ENCODE measurements around the gene UBE2H.

Gene UBE2H

GRCh38 chr7:129804890-129805719 lies 147.7 kb downstream of the UBE2H start:
- no peaks in the 10 kb centered on the region for H3K27me3 ChIP-seq
- H3K4me3 ChIP-seq: no peak overlapping the region
- H3K9ac ChIP-seq: no peak overlapping the region
- H3K9me3 ChIP-seq: no peaks in the 10 kb centered on the region
- H3K36me3 ChIP-seq: no peaks in the 10 kb centered on the region
- no peaks in the 10 kb centered on the region for H4K20me1 ChIP-seq
- H3K4me2 ChIP-seq: no peak overlapping the region
- no peak overlapping the region for H3K27ac ChIP-seq
- 0 out of 2 replicates have a peak, but pooled peaks cover 5% of the 10 kb centered on the region for H3K4me1 ChIP-seq
- no peak for TF ChIP-seq Cebpa-rat (IDR thresholded peaks at IDR 0.05)

DNA sequence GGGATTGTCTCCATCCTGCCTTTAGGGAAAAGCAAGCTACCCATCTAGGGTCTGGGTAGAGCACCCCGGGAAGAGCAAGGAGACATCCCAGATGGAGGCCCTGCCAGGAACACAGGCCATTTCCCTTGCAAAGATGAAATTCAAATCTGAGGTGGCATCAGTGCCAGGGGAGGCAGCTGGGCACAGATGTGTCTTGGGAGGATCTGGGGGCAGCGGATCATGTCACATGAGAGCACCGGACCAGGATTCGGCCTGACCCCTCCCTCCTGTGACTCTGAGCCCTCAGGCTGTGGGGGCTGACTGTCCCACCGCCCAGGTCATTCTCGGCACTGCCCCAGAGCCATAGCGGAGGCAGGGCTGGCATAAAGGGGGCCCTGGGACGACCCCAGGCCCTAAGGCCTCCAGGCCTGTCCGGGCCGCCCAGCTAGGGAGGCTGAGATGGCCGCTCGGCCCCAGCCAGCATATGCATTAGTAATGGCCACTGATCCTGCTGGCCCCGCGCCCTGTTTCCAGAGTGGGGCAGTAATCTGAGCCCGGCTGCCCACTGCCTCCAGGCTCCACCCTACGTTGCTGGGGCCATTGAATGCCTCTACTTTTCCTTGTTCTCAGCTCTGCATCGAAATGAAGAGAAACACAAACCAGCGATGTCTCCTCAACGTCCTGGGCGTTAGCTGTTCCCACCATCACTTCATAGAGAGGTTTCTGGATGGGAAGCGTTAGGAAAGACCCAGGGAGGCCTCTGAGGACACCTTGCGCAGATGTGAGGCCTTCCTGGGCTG lies 148.5 kb downstream of the UBE2H start:
- no peaks in the 10 kb centered on the region for H3K36me3 ChIP-seq
- H3K27ac ChIP-seq: no peak overlapping the region
- H3K9ac ChIP-seq: no peak overlapping the region
- no peak for TF ChIP-seq Cebpa-rat (IDR thresholded peaks at IDR 0.05)
- no peak overlapping the region for H3K4me3 ChIP-seq
- no peaks in the 10 kb centered on the region for H3K27me3 ChIP-seq
- no peaks in the 10 kb centered on the region for H4K20me1 ChIP-seq
- H3K4me2 ChIP-seq: no peak overlapping the region
- 0 out of 2 replicates have a peak, but pooled peaks cover 5% of the 10 kb centered on the region for H3K4me1 ChIP-seq
- H3K9me3 ChIP-seq: no peaks in the 10 kb centered on the region

GRCh38 chr7:129803546-129804081 lies 149.1 kb downstream of the UBE2H start:
- TF ChIP-seq Cebpa-rat (IDR thresholded peaks at IDR 0.05): no peak
- H3K27me3 ChIP-seq: no peaks in the 10 kb centered on the region
- no peaks in the 10 kb centered on the region for H3K36me3 ChIP-seq
- no peaks in the 10 kb centered on the region for H4K20me1 ChIP-seq
- no peak overlapping the region for H3K27ac ChIP-seq
- no peak overlapping the region for H3K9ac ChIP-seq
- H3K4me2 ChIP-seq: no peak overlapping the region
- no peaks in the 10 kb centered on the region for H3K9me3 ChIP-seq
- no peak overlapping the region for H3K4me3 ChIP-seq
- 0 out of 2 replicates have a peak, but pooled peaks cover 5% of the 10 kb centered on the region for H3K4me1 ChIP-seq

DNA sequence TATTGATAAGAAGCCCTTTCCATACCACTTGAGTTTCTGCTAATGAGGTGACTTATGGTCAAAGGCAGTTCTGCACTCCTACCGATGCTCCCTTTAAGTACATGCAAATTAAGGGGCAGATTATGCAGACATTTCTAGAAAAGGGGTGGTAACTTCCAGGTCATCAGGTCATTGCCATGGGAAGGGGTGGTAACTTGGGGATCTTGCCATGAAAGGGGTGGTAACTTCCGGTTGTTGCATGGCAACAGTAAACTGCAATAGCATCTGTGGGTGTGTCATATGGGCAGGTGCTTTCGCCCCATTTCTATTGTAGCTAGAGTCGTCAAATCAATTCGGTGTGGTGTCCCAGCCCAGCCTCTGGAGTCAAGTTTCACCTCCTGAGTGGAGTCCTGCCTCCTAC lies 150.9 kb downstream of the UBE2H start:
- no peaks in the 10 kb centered on the region for H3K27me3 ChIP-seq
- no peak for TF ChIP-seq Cebpa-rat (IDR thresholded peaks at IDR 0.05)
- no peak overlapping the region for H3K9ac ChIP-seq
- 0 out of 2 replicates have a peak, but pooled peaks cover 5% of the 10 kb centered on the region for H3K4me1 ChIP-seq
- no peak overlapping the region for H3K27ac ChIP-seq
- no peak overlapping the region for H3K4me3 ChIP-seq
- H3K4me2 ChIP-seq: no peak overlapping the region
- H4K20me1 ChIP-seq: no peaks in the 10 kb centered on the region
- H3K9me3 ChIP-seq: no peaks in the 10 kb centered on the region
- no peaks in the 10 kb centered on the region for H3K36me3 ChIP-seq

- H3K9ac ChIP-seq: no peak overlapping the region
- H3K36me3 ChIP-seq: no peaks in the 10 kb centered on the region
- H4K20me1 ChIP-seq: no peaks in the 10 kb centered on the region
- no peak overlapping the region for H3K27ac ChIP-seq
- H3K4me2 ChIP-seq: no peak overlapping the region
- H3K27me3 ChIP-seq: no peaks in the 10 kb centered on the region
- 0 out of 2 replicates have a peak, but pooled peaks cover 5% of the 10 kb centered on the region for H3K4me1 ChIP-seq
- H3K4me3 ChIP-seq: no peak overlapping the region
- TF ChIP-seq Cebpa-rat (IDR thresholded peaks at IDR 0.05): no peak
- no peaks in the 10 kb centered on the region for H3K9me3 ChIP-seq
Measured at GRCh38 chr7:129800901-129801300, 151.9 kb downstream of the UBE2H start.

- no peak overlapping the region for H3K4me3 ChIP-seq
- no peak overlapping the region for H3K9ac ChIP-seq
- H3K36me3 ChIP-seq: no peaks in the 10 kb centered on the region
- no peaks in the 10 kb centered on the region for H3K27me3 ChIP-seq
- TF ChIP-seq Cebpa-rat (IDR thresholded peaks at IDR 0.05): no peak
- H3K27ac ChIP-seq: no peak overlapping the region
- H3K9me3 ChIP-seq: no peaks in the 10 kb centered on the region
- no peak overlapping the region for H3K4me2 ChIP-seq
- H4K20me1 ChIP-seq: no peaks in the 10 kb centered on the region
- no peaks in the 10 kb centered on the region for H3K4me1 ChIP-seq
Measured at GRCh38 chr7:129799350-129799955, 153.3 kb downstream of the UBE2H start.

DNA sequence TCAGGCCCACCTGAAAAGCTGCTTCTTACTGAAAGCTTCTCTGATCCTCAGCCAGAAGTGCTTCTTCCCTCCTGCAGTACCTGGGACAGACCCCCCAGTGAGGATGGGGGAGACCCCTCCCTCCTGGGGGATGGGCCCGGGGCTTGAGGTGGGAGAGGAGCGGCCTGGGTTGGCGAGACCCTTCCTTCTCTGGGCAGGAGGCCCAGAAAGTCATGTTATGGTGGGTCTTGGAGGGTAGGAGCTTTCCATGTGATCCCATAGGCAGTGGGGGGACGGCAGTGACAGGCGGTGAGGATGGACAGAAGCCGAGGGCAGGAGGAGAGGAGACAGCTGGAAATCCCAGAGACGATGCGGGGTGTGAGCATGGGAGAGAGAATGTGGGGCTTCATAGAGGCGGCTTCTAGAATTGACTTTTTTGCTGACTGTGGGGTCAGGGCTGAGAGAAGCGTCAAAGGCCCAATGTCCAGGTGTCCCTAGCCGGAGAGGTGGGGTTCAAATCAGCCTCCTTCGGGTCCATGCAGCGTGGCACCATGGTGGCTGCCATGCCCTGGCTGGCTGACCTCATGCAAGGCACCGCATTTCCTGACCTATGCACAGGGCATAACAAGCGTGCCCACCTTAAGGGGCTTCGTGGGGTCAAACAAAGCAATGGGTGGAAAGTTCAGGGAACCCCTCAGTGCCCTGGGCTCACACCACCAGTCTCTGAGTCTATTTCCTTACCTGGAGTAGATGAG lies 154.0 kb downstream of the UBE2H start:
- Histone ChIP-seq H3K9me3 (no peaks in the 10 kb centered on the region), H3K36me3 (no peaks in the 10 kb centered on the region), H4K20me1 (no peaks in the 10 kb centered on the region), H3K27me3 (no peaks in the 10 kb centered on the region), H3K4me3 (no peak overlapping the region), H3K4me2 (no peak overlapping the region), H3K4me1 (no peaks in the 10 kb centered on the region), H3K27ac (no peak overlapping the region), H3K9ac (no peak overlapping the region)
- no peak for TF ChIP-seq Cebpa-rat (IDR thresholded peaks at IDR 0.05)

GRCh38 chr7:129797214-129797789 lies 155.5 kb downstream of the UBE2H start:
- no peak for TF ChIP-seq Cebpa-rat (IDR thresholded peaks at IDR 0.05)
- H3K4me2 ChIP-seq: no peak overlapping the region

More at GRCh38 chr7:129797214-129797789, 155.5 kb downstream of the UBE2H start:
- H3K4me3 ChIP-seq: no peak overlapping the region
- no peaks in the 10 kb centered on the region for H3K36me3 ChIP-seq
- H3K27ac ChIP-seq: no peak overlapping the region
- H3K9me3 ChIP-seq: no peaks in the 10 kb centered on the region
- H3K4me1 ChIP-seq: no peaks in the 10 kb centered on the region
- no peak overlapping the region for H3K9ac ChIP-seq
- no peaks in the 10 kb centered on the region for H3K27me3 ChIP-seq
- no peaks in the 10 kb centered on the region for H4K20me1 ChIP-seq

All from BLaER1 (cell line).